Activated B cell treated with CpG ODN at 0.5 μM for 24 hours (primary cell): ENCODE measurements around the gene CTBP2. TPM values are rescaled to one million over a fixed set of nuclear protein-coding genes. Genes with fewer than 3 reads are reported as not detected.

Experiments
- ATAC-seq: fragments of 200-7000 bp; cut with Tn5 transposase; one replicate; pipeline ENCODE4 v1.10.0; 2021; ENCODE audit warnings: low read depth, mild to moderate bottlenecking, moderate library complexity
- CTCF ChIA-PET: fragments of 350-600 bp; sonication (Branson Sonifier 250); formaldehyde crosslinking; loops from one replicate; lab custom pipeline; 2021; ENCODE audit warnings: antibody characterized with exemption; lab: Charles Lee
- POLR2A ChIA-PET: fragments of 350-600 bp; sonication (Branson Sonifier 250); formaldehyde crosslinking; loops from one replicate; lab custom pipeline; 2021; ENCODE audit warnings: antibody characterized with exemption; lab: Charles Lee
- DNase-seq: peaks from one replicate; pipeline ENCODE4 v3.0.0; 2022
- H3K27ac Mint-ChIP-seq: one replicate; pipeline ENCODE4 v1.8.0; 2020; ENCODE audit warnings: mixed read lengths
- H3K27me3 Mint-ChIP-seq: one replicate; pipeline ENCODE4 v1.8.0; 2021; ENCODE audit warnings: mixed read lengths
- H3K36me3 Mint-ChIP-seq: one replicate; pipeline ENCODE4 v1.8.0; 2021; ENCODE audit warnings: low read depth, mixed read lengths
- H3K4me1 Mint-ChIP-seq: one replicate; pipeline ENCODE4 v1.8.0; 2021; ENCODE audit warnings: mixed read lengths
- H3K4me3 Mint-ChIP-seq: one replicate; pipeline ENCODE4 v1.8.0; 2020; ENCODE audit warnings: mild to moderate bottlenecking, mixed read lengths
- H3K9me3 Mint-ChIP-seq: one replicate; pipeline ENCODE4 v1.8.0; 2020; ENCODE audit warnings: mixed read lengths
- intact Hi-C: fragments of 100-400 bp; cut with micrococcal nuclease; formaldehyde crosslinking; loops from one replicate; pipeline ENCODE4 v1.15.1; 2024
- total RNA-seq: library from RNA; stranded (reverse); gene quantifications from 2 replicates; pipeline ENCODE4 v1.2.3, GENCODE V29; 2022
- TF ChIP-seq, protein P1 (sequence below): fragments of 200-600 bp; IDR thresholded peaks from one replicate; pipeline ENCODE4 v1.8.0; 2022; ENCODE audit warnings: antibody characterized with exemption, mild to moderate bottlenecking

CTBP2 gene
- total RNA-seq, 1 donor from 2014 or later, result 0.42 TPM

DNA sequence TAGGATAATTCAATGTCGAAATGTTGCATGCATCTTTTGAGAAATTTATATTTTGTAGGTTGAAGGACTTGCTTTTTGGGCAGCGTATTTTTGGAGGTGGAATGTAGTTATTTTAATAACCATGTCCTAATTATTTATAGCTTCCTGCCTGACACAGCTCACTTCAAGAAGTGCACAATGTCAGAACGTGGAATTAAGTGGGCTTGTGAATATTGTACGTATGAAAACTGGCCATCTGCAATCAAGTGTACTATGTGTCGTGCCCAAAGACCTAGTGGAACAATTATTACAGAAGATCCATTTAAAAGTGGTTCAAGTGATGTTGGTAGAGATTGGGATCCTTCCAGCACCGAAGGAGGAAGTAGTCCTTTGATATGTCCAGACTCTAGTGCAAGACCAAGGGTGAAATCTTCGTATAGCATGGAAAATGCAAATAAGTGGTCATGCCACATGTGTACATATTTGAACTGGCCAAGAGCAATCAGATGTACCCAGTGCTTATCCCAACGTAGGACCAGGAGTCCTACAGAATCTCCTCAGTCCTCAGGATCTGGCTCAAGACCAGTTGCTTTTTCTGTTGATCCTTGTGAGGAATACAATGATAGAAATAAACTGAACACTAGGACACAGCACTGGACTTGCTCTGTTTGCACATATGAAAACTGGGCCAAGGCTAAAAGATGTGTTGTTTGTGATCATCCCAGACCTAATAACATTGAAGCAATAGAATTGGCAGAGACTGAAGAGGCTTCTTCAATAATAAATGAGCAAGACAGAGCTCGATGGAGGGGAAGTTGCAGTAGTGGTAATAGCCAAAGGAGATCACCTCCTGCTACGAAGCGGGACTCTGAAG, 217.8 kb downstream of the CTBP2 start:
- ChIA-PET CTCF (no interaction called here), POLR2A (no interaction called here)
- DNase-seq, result no peak
- Mint-ChIP-seq H3K9me3 (no peaks in the 10 kb centered on the region), H3K27me3 (no peaks in the 10 kb centered on the region), H3K4me3 (no peak overlapping the region), H3K27ac (no peak overlapping the region), H3K36me3 (peaks cover 41% of the 10 kb centered on the region), H3K4me1 (peaks cover 51% of the 10 kb centered on the region)
- TF ChIP-seq, protein P1, sequence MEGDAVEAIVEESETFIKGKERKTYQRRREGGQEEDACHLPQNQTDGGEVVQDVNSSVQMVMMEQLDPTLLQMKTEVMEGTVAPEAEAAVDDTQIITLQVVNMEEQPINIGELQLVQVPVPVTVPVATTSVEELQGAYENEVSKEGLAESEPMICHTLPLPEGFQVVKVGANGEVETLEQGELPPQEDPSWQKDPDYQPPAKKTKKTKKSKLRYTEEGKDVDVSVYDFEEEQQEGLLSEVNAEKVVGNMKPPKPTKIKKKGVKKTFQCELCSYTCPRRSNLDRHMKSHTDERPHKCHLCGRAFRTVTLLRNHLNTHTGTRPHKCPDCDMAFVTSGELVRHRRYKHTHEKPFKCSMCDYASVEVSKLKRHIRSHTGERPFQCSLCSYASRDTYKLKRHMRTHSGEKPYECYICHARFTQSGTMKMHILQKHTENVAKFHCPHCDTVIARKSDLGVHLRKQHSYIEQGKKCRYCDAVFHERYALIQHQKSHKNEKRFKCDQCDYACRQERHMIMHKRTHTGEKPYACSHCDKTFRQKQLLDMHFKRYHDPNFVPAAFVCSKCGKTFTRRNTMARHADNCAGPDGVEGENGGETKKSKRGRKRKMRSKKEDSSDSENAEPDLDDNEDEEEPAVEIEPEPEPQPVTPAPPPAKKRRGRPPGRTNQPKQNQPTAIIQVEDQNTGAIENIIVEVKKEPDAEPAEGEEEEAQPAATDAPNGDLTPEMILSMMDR, result no peak
- intact Hi-C loops, result no loop called here
- no peak for ATAC-seq

GRCh38 chr10:124941823-124942222, 218.5 kb downstream of the CTBP2 start, which contains the start of gene ZRANB1:
TSS of gene ZRANB1 (plus strand) at chr10:124942123. CDS start at chr10:124942494, 371 bp downstream.
- Mint-ChIP-seq H3K27ac (no peak within 1 kb of the TSS), H3K27me3 (no peaks in the 10 kb centered on the region), H3K4me1 (peaks cover 49% of the 10 kb centered on the region), H3K9me3 (no peaks in the 10 kb centered on the region), H3K36me3 (peaks cover 34% of the 10 kb centered on the region), H3K4me3 (no peak within 1 kb of the TSS)
- no peak for ATAC-seq
- POLR2A ChIA-PET, result no interaction called here
- intact Hi-C loops, result no loop called here
- TF ChIP-seq, protein P1, result no peak
- CTCF ChIA-PET, result no interaction called here
- no peak for DNase-seq

DNA sequence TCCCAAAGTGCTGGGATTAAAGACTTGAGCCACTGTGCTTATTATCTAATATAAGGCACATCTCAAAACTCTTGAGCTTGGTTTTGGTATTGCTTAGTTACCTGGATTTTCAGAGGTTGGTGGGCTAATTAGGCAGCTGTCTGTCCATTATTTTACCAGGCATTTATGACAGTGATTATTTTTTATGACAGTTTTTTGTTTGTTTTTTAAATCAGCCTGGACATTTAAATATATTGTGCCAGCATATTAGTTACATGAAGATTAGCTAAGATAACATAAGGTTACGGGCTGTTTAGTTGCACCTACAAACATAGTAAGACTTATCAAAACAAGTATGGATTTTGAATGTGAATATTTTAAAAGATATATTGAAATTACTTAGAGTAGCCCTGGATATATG, 221.1 kb downstream of the CTBP2 start:
- DNase-seq (no peak), ATAC-seq (no peak)
- POLR2A ChIA-PET, result interaction anchor here (1.4 kb wide), 1 partner anchor 13 kb away, joined by 3 read pairs; no protein-coding TSS in a partner anchor
- Mint-ChIP-seq H3K4me1 (peaks cover 59% of the 10 kb centered on the region), H3K27ac (no peak overlapping the region), H3K27me3 (no peaks in the 10 kb centered on the region), H3K4me3 (no peak overlapping the region), H3K9me3 (no peaks in the 10 kb centered on the region), H3K36me3 (peaks cover 21% of the 10 kb centered on the region)
- CTCF ChIA-PET, result no interaction called here
- intact Hi-C loops, result no loop called here
- TF ChIP-seq, protein P1, result no peak

- intact Hi-C loops, result no loop called here
- no peak for DNase-seq
- Mint-ChIP-seq H3K4me1 (peaks cover 46% of the 10 kb centered on the region), H3K36me3 (peaks cover 10% of the 10 kb centered on the region), H3K9me3 (peaks cover 1% of the 10 kb centered on the region), H3K4me3 (no peak overlapping the region), H3K27ac (no peak overlapping the region), H3K27me3 (no peaks in the 10 kb centered on the region)
- ATAC-seq, result no peak
- TF ChIP-seq, protein P1, result no peak
- ChIA-PET POLR2A (interaction anchor here (0.7 kb wide), 1 partner anchor 346 kb away, joined by 3 read pairs; no protein-coding TSS in a partner anchor), CTCF (no interaction called here)
Observed at GRCh38 chr10:124936813-124937212, 223.6 kb downstream of the CTBP2 start.

DNA sequence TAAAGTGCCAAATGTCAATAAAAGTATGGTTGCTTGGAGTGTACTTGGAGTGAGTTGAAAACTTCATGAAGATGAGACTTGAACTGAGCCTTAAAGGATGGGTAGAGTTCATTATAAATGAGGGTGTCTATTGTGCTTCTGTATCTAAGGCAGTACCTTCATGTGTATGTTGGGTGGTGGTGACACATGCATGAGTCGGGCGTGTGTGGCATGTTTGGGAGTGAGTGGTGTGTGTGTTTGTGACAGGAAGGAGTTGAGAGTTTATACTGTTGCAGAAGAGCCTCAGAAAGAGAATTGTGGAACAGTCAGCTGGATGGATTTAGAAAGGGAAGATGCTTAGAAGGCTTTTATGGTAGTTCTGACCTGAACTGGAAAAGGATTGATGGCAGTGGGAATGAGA, 224.4 kb downstream of the CTBP2 start:
- Mint-ChIP-seq H3K9me3 (peaks cover 3% of the 10 kb centered on the region), H3K27ac (no peak overlapping the region), H3K27me3 (no peaks in the 10 kb centered on the region), H3K4me3 (no peak overlapping the region), H3K4me1 (peaks cover 42% of the 10 kb centered on the region), H3K36me3 (peaks cover 13% of the 10 kb centered on the region)
- POLR2A ChIA-PET, result no interaction called here
- CTCF ChIA-PET, result no interaction called here
- ATAC-seq (no peak), DNase-seq (no peak)
- TF ChIP-seq, protein P1, result no peak
- intact Hi-C loops, result no loop called here

Other genes starting within 250 kb of the CTBP2 start
- 17.7 and 17.8 TPM in 2 replicates for gene ZRANB1, start 218.4 kb downstream of the CTBP2 start, total RNA-seq